Progenitor cell of endocrine pancreas (in vitro differentiated cells): ENCODE data around the gene ENKUR. TPM values are rescaled to one million over a fixed set of nuclear protein-coding genes. Genes with fewer than 3 reads are reported as not detected.

Experiments used
- DNase-seq: peaks from one replicate; pipeline ENCODE4 v3.0.0; 2021; ENCODE audit warnings: low spot score; ENCODE audit not compliant: unreplicated experiment
- H3K27ac Mint-ChIP-seq: 2 replicates; pipeline ENCODE4 v1.8.0; 2021; ENCODE audit warnings: mild to moderate bottlenecking, moderate library complexity, mixed read lengths
- H3K27me3 Mint-ChIP-seq: 2 replicates; pipeline ENCODE4 v1.8.0; 2021; ENCODE audit warnings: mixed read lengths
- H3K36me3 Mint-ChIP-seq: 2 replicates; pipeline ENCODE4 v1.8.0; 2022; ENCODE audit warnings: mixed read lengths; ENCODE audit not compliant: insufficient read depth
- H3K4me1 Mint-ChIP-seq: 2 replicates; pipeline ENCODE4 v1.8.0; 2021; ENCODE audit warnings: low read depth, mixed read lengths
- H3K4me3 Mint-ChIP-seq: 2 replicates; pipeline ENCODE4 v1.8.0; 2021; ENCODE audit warnings: low read depth, mild to moderate bottlenecking, moderate library complexity, mixed read lengths
- H3K9me3 Mint-ChIP-seq: 2 replicates; pipeline ENCODE4 v1.8.0; 2021; ENCODE audit warnings: low read depth, mixed read lengths
- long read RNA-seq: library from polyadenylated mRNA; unstranded; transcript quantifications from one replicate; pipeline ENCODE4 v2.0.0, GENCODE V29; 2020
- total RNA-seq: library from RNA; stranded (reverse); gene quantifications from 2 replicates; pipeline ENCODE4 v1.2.1, GENCODE V29; 2021
- TF ChIP-seq, protein P1 (sequence below): fragments of 200-600 bp; sonication (generic); IDR thresholded peaks from one replicate; pipeline ENCODE4 v1.5.0; 2021; ENCODE audit warnings: antibody characterized with exemption, mild to moderate bottlenecking; ENCODE audit not compliant: unreplicated experiment

Gene ENKUR, protein sequence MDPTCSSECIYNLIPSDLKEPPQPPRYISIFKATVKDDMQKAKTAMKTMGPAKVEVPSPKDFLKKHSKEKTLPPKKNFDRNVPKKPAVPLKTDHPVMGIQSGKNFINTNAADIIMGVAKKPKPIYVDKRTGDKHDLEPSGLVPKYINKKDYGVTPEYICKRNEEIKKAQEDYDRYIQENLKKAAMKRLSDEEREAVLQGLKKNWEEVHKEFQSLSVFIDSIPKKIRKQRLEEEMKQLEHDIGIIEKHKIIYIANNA
- total RNA-seq: 0.46 and 1.0 TPM in 2 replicates
- long read RNA-seq, partial matches to known transcripts: 0 of 2 reads
- long read RNA-seq, other reads (novel, unspliced or antisense): 1 of 2 reads

DNA sequence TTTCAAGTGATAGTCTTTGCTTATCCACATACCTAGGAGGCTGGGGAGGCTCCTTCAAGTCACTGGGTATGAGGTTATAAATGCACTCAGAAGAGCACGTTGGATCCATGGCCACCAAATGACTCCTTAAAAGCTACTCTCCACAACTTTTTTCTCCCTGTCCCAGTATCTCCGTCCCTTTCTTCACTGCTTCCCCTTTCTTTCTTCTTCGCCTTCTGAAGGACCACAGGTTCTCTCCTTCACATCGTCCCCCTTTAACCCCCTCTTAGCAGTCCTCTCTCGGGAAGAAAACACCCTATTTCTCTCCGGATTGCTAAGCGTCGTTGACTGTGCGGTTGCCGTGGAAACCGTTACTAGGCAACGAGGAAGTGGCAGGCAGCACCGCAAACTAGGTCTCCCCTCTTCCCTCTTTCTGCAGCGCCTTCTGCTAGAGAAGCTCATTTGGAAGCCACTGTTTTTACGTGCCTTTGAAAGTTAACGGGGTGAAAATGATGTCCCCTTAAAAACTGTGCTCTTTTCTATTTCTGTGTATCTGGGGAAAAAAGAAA lies at the start of gene ENKUR:
ENKUR (minus strand) TSS at position 331 of the 548 bp plus-strand sequence; CDS start at position 109, 222 bp downstream.
- TF ChIP-seq, protein P1, sequence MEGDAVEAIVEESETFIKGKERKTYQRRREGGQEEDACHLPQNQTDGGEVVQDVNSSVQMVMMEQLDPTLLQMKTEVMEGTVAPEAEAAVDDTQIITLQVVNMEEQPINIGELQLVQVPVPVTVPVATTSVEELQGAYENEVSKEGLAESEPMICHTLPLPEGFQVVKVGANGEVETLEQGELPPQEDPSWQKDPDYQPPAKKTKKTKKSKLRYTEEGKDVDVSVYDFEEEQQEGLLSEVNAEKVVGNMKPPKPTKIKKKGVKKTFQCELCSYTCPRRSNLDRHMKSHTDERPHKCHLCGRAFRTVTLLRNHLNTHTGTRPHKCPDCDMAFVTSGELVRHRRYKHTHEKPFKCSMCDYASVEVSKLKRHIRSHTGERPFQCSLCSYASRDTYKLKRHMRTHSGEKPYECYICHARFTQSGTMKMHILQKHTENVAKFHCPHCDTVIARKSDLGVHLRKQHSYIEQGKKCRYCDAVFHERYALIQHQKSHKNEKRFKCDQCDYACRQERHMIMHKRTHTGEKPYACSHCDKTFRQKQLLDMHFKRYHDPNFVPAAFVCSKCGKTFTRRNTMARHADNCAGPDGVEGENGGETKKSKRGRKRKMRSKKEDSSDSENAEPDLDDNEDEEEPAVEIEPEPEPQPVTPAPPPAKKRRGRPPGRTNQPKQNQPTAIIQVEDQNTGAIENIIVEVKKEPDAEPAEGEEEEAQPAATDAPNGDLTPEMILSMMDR: no peak
- Mint-ChIP-seq H3K4me1 (peaks cover 9% of the 10 kb centered on the region), H3K9me3 (peaks cover 3% of the 10 kb centered on the region), H3K36me3 (peaks cover 1% of the 10 kb centered on the region), H3K27me3 (no peaks in the 10 kb centered on the region), H3K27ac (peak within 1 kb of the TSS; percentile 99), H3K4me3 (peak within 1 kb of the TSS; percentile 74)
- DNase-seq: peak; percentile 83

DNA sequence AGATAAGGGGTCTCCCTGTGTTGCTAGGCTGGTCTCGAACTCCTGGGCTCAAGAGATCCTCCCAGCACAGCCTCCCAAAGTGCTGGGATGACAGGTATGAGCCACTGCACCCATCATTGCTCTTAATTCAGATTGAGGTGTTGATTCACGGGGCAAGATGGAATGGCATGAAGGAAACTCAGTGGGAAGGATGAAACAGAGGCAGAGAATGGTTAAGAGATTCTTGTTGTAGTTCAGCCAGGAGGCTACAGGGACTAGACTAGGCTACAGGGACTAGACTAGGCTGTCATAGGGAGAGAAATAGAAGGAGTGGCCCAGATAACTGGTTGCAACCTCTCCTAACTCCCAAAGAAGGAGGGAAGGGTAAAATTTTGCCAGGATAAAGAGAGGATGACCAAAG lies 48.4 kb upstream of the ENKUR start:
- Mint-ChIP-seq H3K9me3 (no peaks in the 10 kb centered on the region), H3K27ac (no peak overlapping the region), H3K4me1 (peaks cover 17% of the 10 kb centered on the region), H3K4me3 (no peak overlapping the region), H3K27me3 (no peaks in the 10 kb centered on the region), H3K36me3 (no peaks in the 10 kb centered on the region)
- TF ChIP-seq, protein P1: no peak
- no peak for DNase-seq

DNA sequence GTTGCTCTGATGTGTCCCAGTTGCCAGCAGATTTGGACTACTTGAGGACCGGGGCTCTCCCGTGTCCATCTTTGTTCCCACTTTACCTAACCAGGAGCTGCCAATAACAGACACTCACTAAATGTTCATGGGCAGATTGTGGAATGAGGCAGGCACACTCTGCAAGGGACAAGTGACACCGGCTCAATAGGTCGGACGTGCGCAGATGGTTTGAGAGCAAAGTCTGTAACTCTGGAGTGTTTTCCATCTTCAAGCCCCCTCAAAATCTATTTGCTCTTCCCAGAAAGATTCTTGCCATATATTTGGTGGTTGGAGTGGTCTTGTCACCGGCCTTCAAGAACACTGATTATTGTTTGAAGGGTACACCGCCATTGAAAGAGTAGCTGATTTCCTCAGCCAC lies 47.7 kb upstream of the ENKUR start:
- H3K36me3 Mint-ChIP-seq: no peaks in the 10 kb centered on the region

DNA sequence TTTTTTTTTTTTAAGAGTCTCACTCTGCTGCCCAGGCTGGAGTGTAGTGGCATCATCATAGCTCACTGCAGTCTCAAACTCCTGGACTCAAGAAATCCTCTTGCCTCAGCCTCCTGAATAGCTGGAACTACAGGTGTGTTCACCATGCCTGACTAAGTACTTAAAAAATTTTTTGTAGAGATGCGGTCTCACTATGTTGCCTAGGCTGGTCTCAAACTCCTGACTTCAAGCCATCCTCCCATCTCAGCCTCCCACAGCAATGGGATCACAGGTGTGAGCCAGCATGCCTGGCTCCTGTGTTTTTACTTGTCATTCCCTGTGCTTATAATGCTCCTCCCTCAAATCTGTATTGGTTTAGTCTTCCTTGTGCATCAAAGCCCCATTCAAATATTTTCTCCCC lies 47.2 kb upstream of the ENKUR start:
- Mint-ChIP-seq H3K4me1 (peaks cover 17% of the 10 kb centered on the region), H3K27me3 (no peaks in the 10 kb centered on the region), H3K9me3 (no peaks in the 10 kb centered on the region), H3K27ac (no peak overlapping the region), H3K4me3 (no peak overlapping the region), H3K36me3 (no peaks in the 10 kb centered on the region)
- TF ChIP-seq, protein P1: no peak
- no peak for DNase-seq

More for the DNA sequence above, 47.7 kb upstream of the ENKUR start:
- peaks cover 17% of the 10 kb centered on the region for H3K4me1 Mint-ChIP-seq
- no peaks in the 10 kb centered on the region for H3K9me3 Mint-ChIP-seq
- DNase-seq: no peak
- TF ChIP-seq, protein P1: no peak
- no peaks in the 10 kb centered on the region for H3K27me3 Mint-ChIP-seq
- no peak overlapping the region for H3K4me3 Mint-ChIP-seq
- no peak overlapping the region for H3K27ac Mint-ChIP-seq

DNA sequence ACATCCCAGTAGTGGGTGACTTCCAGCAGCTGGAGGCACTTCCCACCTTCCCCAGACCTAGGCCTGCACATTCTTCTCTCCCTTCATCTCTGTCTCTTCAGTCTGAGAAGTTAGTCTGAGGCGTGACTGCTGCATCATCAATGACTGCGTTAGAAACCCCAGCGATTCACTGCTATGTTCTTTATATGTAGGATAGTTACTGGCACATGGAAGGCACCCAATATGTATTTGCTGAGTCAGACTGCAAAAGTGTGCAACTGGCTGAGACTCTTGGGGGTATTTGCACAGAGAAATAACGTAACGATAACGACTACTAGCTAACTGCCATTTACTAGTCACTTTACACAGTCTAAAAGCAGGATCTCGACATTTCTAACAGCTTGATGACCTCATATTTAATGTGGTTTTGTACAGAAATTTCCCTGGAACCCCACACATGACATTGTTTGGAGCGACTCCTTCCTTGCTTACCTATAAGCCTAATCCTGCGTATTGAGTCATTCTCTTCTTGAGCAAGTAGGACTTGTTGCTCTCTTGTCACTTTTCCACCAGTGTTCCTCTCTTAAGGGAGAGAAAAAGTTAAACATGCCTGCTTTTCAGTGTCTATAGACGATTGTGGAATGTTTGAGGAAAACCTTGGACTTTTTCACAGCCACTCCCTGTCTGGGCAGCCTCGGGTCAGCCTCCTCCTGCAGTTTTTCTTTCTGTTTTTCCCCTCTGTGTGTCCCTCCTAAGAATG lies 45.9 kb upstream of the ENKUR start:
- peaks cover 19% of the 10 kb centered on the region for H3K4me1 Mint-ChIP-seq
- DNase-seq: no peak
- H3K27ac Mint-ChIP-seq: peak overlapping the region; percentile 90
- H3K36me3 Mint-ChIP-seq: no peaks in the 10 kb centered on the region
- TF ChIP-seq, protein P1: no peak
- no peak overlapping the region for H3K4me3 Mint-ChIP-seq
- H3K9me3 Mint-ChIP-seq: no peaks in the 10 kb centered on the region
- H3K27me3 Mint-ChIP-seq: no peaks in the 10 kb centered on the region
